HepG2 (cell line): ENCODE results near the gene MAB21L4. TPM values are rescaled to one million over a fixed set of nuclear protein-coding genes. Genes with fewer than 3 reads are reported as not detected.

Experiments
- EED ChIP-seq: sonication (generic); formaldehyde crosslinking; IDR thresholded peaks from 2 replicates; pipeline ENCODE4 v1.5.0; 2020; ENCODE audit warnings: mild to moderate bottlenecking, missing genetic modification reagents
- GLI4 ChIP-seq: sonication (generic); formaldehyde crosslinking; IDR thresholded peaks from 2 replicates; pipeline ENCODE4 v1.5.1; 2020; ENCODE audit warnings: missing genetic modification reagents, mild to moderate bottlenecking, moderate library complexity, borderline replicate concordance
- HOXA5 ChIP-seq: sonication (generic); formaldehyde crosslinking; IDR thresholded peaks from 2 replicates; pipeline ENCODE4 v1.4.0; 2020; ENCODE audit warnings: missing genetic modification reagents
- HOXA9 ChIP-seq: sonication (generic); formaldehyde crosslinking; IDR thresholded peaks from 2 replicates; pipeline ENCODE4 v1.8.1; 2022; ENCODE audit warnings: missing genetic modification reagents, mild to moderate bottlenecking, moderate library complexity, borderline replicate concordance
- KLF16 ChIP-seq, 2 experiments: sonication (generic) in 1 of 2; formaldehyde crosslinking in 1 of 2; IDR thresholded peaks; 2 replicates each; pipeline versions ENCODE4 v1.6.1 to v1.8.0; 2016 to 2023; ENCODE audit warnings: missing genetic modification reagents in 2 of 2, missing compliant biosample characterization in 1 of 2
- MXD4 ChIP-seq: IDR thresholded peaks from 2 replicates; pipeline ENCODE4 v1.6.1; 2016; ENCODE audit warnings: mild to moderate bottlenecking, missing biosample characterization, missing genetic modification reagents
- RARA ChIP-seq: IDR thresholded peaks from 2 replicates; pipeline ENCODE4 v1.6.1; 2016; ENCODE audit warnings: missing genetic modification reagents, missing compliant biosample characterization
- RBM22 ChIP-seq: fragments of 200-400 bp; formaldehyde crosslinking; optimal IDR thresholded peaks from 2 replicates; pipeline ENCODE3; 2017; ENCODE audit warnings: mild to moderate bottlenecking, low read length, moderate library complexity
- SP1 ChIP-seq, 2 experiments: fragments of 450-650 bp in 1 of 2; sonication (generic) in 1 of 2; formaldehyde crosslinking in 1 of 2; IDR thresholded peaks; 2 replicates each; pipeline versions ENCODE4 v1.4.0 to v1.6.1; 2016 to 2020; ENCODE audit warnings: missing genetic modification reagents in 1 of 2
- TCF12 ChIP-seq, 2 experiments: fragments of 450-650 bp in 1 of 2; sonication (generic) in 1 of 2; formaldehyde crosslinking in 1 of 2; IDR thresholded peaks; 2 replicates each; pipeline versions ENCODE4 v1.6.1 to v1.8.0; 2017 to 2022; ENCODE audit warnings: antibody characterized with exemption in 1 of 2, mild to moderate bottlenecking in 1 of 2, missing genetic modification reagents in 1 of 2, moderate library complexity in 1 of 2
- THYN1 ChIP-seq: sonication (generic); formaldehyde crosslinking; IDR thresholded peaks from 2 replicates; pipeline ENCODE4 v1.8.1; 2023; ENCODE audit warnings: low read depth, mild to moderate bottlenecking, moderate library complexity, missing genetic modification reagents, borderline replicate concordance
- ZNF121 ChIP-seq: sonication (generic); formaldehyde crosslinking; IDR thresholded peaks from 2 replicates; pipeline ENCODE4 v1.5.0; 2020; ENCODE audit warnings: mild to moderate bottlenecking, missing genetic modification reagents
- ZNF20 ChIP-seq: sonication (generic); formaldehyde crosslinking; IDR thresholded peaks from 2 replicates; pipeline ENCODE4 v1.4.0; 2020; ENCODE audit warnings: mild to moderate bottlenecking, moderate library complexity, missing genetic modification reagents
- ZNF326 ChIP-seq: sonication (generic); formaldehyde crosslinking; IDR thresholded peaks from 2 replicates; pipeline ENCODE4 v1.4.0; 2020; ENCODE audit warnings: missing genetic modification reagents, borderline replicate concordance
- ZNF547 ChIP-seq: sonication (generic); formaldehyde crosslinking; IDR thresholded peaks from 2 replicates; pipeline ENCODE4 v1.5.1; 2020; ENCODE audit warnings: mild to moderate bottlenecking, missing genetic modification reagents
- polyA plus RNA-seq, 8 experiments: library from polyadenylated mRNA; depleted of rRNA in 3 of 8; stranded (reverse) in 7 of 8; unstranded in 1 of 8; fragments of >200 nt; fragmentation: Illumina TruSeq in 4 of 8; extraction: Trizol in 4 of 8; gene quantifications; 2 replicates each; pipeline versions ENCODE4 v1.2.1 to v1.2.3, GENCODE V29; 2011 to 2016; ENCODE audit warnings: low read depth in 4 of 8, missing spikeins in 1 of 8, mixed read lengths in 1 of 8; ENCODE audit not compliant: insufficient read depth in 1 of 8
- total RNA-seq, 5 experiments: library from RNA; depleted of rRNA; stranded (reverse); fragments of >200 nt; fragmentation: Illumina TruSeq; extraction: Trizol; gene quantifications; 2 replicates each; pipeline ENCODE4 v1.2.3, GENCODE V29; 2016; ENCODE audit warnings: low read depth in 1 of 5
- TF ChIP-seq, protein P1 (sequence below): sonication (generic); formaldehyde crosslinking; conservative IDR thresholded peaks from 2 replicates; pipeline ENCODE4 v1.4.0; 2020; ENCODE audit warnings: mild to moderate bottlenecking, missing genetic modification reagents, moderate library complexity
- TF ChIP-seq, protein P2 (sequence below): sonication (generic); formaldehyde crosslinking; IDR thresholded peaks from 2 replicates; pipeline ENCODE4 v1.4.0; 2020; ENCODE audit warnings: missing genetic modification reagents
- TF ChIP-seq, protein P3 (sequence below): sonication (generic); formaldehyde crosslinking; IDR thresholded peaks from 2 replicates; pipeline ENCODE4 v1.4.0; 2020; ENCODE audit warnings: mild to moderate bottlenecking, missing genetic modification reagents
- TF ChIP-seq, protein P4 (sequence below): sonication (generic); formaldehyde crosslinking; IDR thresholded peaks from 2 replicates; pipeline ENCODE4 v1.4.0; 2020; ENCODE audit warnings: missing genetic modification reagents, borderline replicate concordance

The MAB21L4 gene
- total and polyA plus RNA-seq, 2 of the 13 experiments (the other 11 are each of a cell fraction or from before 2014, with no cell fraction given): 3.0 to 14.0 TPM

DNA sequence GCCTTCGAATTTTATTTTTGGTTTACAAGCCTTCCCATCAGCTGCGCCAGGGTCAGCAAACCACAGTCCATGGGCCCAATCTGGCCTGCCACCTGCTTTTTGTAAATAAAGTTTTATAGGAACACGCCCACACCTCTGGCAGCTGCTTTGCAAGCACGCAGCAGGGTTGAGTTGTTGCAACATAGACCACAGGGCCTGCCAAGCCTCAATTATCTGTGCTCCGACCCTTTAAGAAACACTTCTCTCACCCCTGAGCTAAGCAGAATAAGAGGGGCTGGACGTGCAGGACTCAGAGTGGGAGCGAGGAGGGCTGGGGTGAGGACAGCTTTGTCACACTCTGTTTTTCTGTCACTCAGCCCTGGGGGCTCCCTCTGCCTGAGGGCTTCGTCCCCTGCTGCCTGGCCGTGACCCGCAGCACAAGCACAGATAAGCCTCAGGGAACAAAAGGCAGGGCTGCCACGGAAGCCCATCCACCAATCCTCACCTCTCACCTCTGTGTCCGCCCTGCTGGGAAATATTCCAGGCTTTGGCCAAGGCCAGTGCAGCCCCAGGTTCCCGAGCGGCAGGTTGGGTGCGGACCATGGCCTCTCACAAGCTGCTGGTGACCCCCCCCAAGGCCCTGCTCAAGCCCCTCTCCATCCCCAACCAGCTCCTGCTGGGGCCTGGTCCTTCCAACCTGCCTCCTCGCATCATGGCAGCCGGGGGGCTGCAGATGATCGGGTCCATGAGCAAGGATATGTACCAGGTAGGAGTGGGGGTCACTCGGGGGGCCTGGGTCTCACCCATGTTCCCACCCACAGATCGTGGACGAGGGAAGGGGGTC lies 27.5 kb downstream of the MAB21L4 start, which contains the start of gene AGXT (continued):
- TF ChIP-seq MXD4 (CRISPR knock-in tag): peak; percentile 63; the same call in 1 of the 2 replicates
- TF ChIP-seq ZNF547: peak; percentile 57; the same call in 1 of the 2 replicates
- TF ChIP-seq, protein P1, sequence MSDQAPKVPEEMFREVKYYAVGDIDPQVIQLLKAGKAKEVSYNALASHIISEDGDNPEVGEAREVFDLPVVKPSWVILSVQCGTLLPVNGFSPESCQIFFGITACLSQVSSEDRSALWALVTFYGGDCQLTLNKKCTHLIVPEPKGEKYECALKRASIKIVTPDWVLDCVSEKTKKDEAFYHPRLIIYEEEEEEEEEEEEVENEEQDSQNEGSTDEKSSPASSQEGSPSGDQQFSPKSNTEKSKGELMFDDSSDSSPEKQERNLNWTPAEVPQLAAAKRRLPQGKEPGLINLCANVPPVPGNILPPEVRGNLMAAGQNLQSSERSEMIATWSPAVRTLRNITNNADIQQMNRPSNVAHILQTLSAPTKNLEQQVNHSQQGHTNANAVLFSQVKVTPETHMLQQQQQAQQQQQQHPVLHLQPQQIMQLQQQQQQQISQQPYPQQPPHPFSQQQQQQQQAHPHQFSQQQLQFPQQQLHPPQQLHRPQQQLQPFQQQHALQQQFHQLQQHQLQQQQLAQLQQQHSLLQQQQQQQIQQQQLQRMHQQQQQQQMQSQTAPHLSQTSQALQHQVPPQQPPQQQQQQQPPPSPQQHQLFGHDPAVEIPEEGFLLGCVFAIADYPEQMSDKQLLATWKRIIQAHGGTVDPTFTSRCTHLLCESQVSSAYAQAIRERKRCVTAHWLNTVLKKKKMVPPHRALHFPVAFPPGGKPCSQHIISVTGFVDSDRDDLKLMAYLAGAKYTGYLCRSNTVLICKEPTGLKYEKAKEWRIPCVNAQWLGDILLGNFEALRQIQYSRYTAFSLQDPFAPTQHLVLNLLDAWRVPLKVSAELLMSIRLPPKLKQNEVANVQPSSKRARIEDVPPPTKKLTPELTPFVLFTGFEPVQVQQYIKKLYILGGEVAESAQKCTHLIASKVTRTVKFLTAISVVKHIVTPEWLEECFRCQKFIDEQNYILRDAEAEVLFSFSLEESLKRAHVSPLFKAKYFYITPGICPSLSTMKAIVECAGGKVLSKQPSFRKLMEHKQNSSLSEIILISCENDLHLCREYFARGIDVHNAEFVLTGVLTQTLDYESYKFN (CRISPR knock-in tag): peak; percentile 91
- TF ChIP-seq HOXA5: peak; percentile 58; the same call in 1 of the 2 replicates
- TF ChIP-seq, protein P2, sequence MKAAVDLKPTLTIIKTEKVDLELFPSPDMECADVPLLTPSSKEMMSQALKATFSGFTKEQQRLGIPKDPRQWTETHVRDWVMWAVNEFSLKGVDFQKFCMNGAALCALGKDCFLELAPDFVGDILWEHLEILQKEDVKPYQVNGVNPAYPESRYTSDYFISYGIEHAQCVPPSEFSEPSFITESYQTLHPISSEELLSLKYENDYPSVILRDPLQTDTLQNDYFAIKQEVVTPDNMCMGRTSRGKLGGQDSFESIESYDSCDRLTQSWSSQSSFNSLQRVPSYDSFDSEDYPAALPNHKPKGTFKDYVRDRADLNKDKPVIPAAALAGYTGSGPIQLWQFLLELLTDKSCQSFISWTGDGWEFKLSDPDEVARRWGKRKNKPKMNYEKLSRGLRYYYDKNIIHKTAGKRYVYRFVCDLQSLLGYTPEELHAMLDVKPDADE (CRISPR knock-in tag): no peak
- TF ChIP-seq, protein P3, sequence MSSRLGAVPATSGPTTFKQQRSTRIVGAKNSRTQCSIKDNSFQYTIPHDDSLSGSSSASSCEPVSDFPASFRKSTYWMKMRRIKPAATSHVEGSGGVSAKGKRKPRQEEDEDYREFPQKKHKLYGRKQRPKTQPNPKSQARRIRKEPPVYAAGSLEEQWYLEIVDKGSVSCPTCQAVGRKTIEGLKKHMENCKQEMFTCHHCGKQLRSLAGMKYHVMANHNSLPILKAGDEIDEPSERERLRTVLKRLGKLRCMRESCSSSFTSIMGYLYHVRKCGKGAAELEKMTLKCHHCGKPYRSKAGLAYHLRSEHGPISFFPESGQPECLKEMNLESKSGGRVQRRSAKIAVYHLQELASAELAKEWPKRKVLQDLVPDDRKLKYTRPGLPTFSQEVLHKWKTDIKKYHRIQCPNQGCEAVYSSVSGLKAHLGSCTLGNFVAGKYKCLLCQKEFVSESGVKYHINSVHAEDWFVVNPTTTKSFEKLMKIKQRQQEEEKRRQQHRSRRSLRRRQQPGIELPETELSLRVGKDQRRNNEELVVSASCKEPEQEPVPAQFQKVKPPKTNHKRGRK (CRISPR knock-in tag): no peak
- TF ChIP-seq SP1 (IDR thresholded peaks at IDR 0.05): no peak
- TF ChIP-seq SP1 (CRISPR knock-in tag; IDR thresholded peaks at IDR 0.05): peak; percentile 90
- 0 out of 4 replicates have a peak, but pooled peaks of 1 of the 2 experiments have one; percentile 25 for TF ChIP-seq KLF16 (CRISPR knock-in tag; IDR thresholded peaks at IDR 0.05)
- TF ChIP-seq RBM22: no peak
- TF ChIP-seq, protein P4, sequence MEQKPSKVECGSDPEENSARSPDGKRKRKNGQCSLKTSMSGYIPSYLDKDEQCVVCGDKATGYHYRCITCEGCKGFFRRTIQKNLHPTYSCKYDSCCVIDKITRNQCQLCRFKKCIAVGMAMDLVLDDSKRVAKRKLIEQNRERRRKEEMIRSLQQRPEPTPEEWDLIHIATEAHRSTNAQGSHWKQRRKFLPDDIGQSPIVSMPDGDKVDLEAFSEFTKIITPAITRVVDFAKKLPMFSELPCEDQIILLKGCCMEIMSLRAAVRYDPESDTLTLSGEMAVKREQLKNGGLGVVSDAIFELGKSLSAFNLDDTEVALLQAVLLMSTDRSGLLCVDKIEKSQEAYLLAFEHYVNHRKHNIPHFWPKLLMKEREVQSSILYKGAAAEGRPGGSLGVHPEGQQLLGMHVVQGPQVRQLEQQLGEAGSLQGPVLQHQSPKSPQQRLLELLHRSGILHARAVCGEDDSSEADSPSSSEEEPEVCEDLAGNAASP (CRISPR knock-in tag): peak; percentile 76; the same call in 1 of the 2 replicates
- TF ChIP-seq ZNF326 (CRISPR knock-in tag): no peak
- no peak for TF ChIP-seq THYN1 (CRISPR knock-in tag)
- peak; percentile 91 for TF ChIP-seq RARA (CRISPR knock-in tag)
- no peak for TF ChIP-seq GLI4 (CRISPR knock-in tag)
- no peak for TF ChIP-seq ZNF20
- no peak for TF ChIP-seq EED
- peak; percentile 8; the same call in 1 of the 2 replicates for TF ChIP-seq ZNF121 (CRISPR knock-in tag)
- TF ChIP-seq TCF12 (IDR thresholded peaks at IDR 0.05): no peak
- TF ChIP-seq TCF12 (CRISPR knock-in tag; IDR thresholded peaks at IDR 0.05): no peak
- TF ChIP-seq HOXA9 (CRISPR knock-in tag): no peak; the same call in 1 of the 2 replicates
